Measurements from ENCODE around the gene LRRC3C.
A peak's percentile ranks its signal among the peaks of the same experiment; 100 is the strongest.
"Not testable (repeated sequence)": the region's sequence is repeated elsewhere in the genome, so short reads cannot be mapped to it uniquely, and the experiment has no call there.

The LRRC3C gene

GRCh38 chr17:39924691-39925055 lies 2.9 kb upstream of the LRRC3C start:
- no peak for DNase-seq (ENCODE audit: low read depth)

- no peak for DNase-seq (ENCODE audit: low read depth)
Observed at GRCh38 chr17:39925282-39926134, 2.0 kb upstream of the LRRC3C start.

GRCh38 chr17:39926135-39926587 lies 1.4 kb upstream of the LRRC3C start:
- DNase-seq (ENCODE audit: low read depth) = no peak

GRCh38 chr17:39926588-39927100 lies 888 bp upstream of the LRRC3C start:
- DNase-seq (ENCODE audit: low read depth) = no peak

GRCh38 chr17:39927929-39928857 lies 661 bp downstream of the LRRC3C start:
- no peak for DNase-seq (ENCODE audit: low read depth)

- peak; percentile 36 for DNase-seq (ENCODE audit: low read depth)
Observed at GRCh38 chr17:39928858-39929645, 1.5 kb downstream of the LRRC3C start.

- DNase-seq (ENCODE audit: low read depth) = no peak
Observed at GRCh38 chr17:39929646-39930407, 2.3 kb downstream of the LRRC3C start.

GRCh38 chr17:39933912-39934311 lies 6.4 kb downstream of the LRRC3C start:
- no peak for DNase-seq (ENCODE audit: low read depth)

- no peak for DNase-seq (ENCODE audit: low read depth)
Observed at GRCh38 chr17:39934324-39934723, 6.8 kb downstream of the LRRC3C start.

GRCh38 chr17:39935909-39936308 lies 8.4 kb downstream of the LRRC3C start:
- DNase-seq (ENCODE audit: low read depth) = no peak

GRCh38 chr17:39937447-39937846 lies 9.9 kb downstream of the LRRC3C start:
- no peak for DNase-seq (ENCODE audit: low read depth)

GRCh38 chr17:39938140-39938869 lies 10.8 kb downstream of the LRRC3C start:
- no peak for DNase-seq (ENCODE audit: low read depth)

- DNase-seq (ENCODE audit: low read depth) = no peak
Observed at GRCh38 chr17:39939106-39939505, 11.6 kb downstream of the LRRC3C start.

GRCh38 chr17:39939588-39940419 lies 12.3 kb downstream of the LRRC3C start:
- peak; percentile 56 for DNase-seq (ENCODE audit: low read depth)

GRCh38 chr17:39943702-39944392 lies 16.3 kb downstream of the LRRC3C start:
- no peak for DNase-seq (ENCODE audit: low read depth)

- DNase-seq (ENCODE audit: low read depth) = no peak
Observed at GRCh38 chr17:39944393-39944711, 16.8 kb downstream of the LRRC3C start.

- DNase-seq (ENCODE audit: low read depth) = no peak
Observed at GRCh38 chr17:39946551-39947330, 19.2 kb downstream of the LRRC3C start.

- not testable (repeated sequence) for DNase-seq (ENCODE audit: low read depth)
Observed at GRCh38 chr17:39948489-39948828, 20.9 kb downstream of the LRRC3C start.
